ENCODE results near the gene PLCB4. TPM values are rescaled to one million over a fixed set of nuclear protein-coding genes. Genes with fewer than 3 reads are reported as not detected.

Gene PLCB4
- polyA plus RNA-seq, 1 donor (not counting 4 experiments of a cell fraction or from before 2014, with no cell fraction given): 4.1 TPM

- no peak for TF ChIP-seq CTCF (optimal IDR thresholded peaks at IDR 0.05 in 1 of 3, IDR thresholded peaks at IDR 0.05 in 1 of 3, conservative IDR thresholded peaks at IDR 0.05 in 1 of 3; ENCODE audit: extremely low read depth in 1 of 3, insufficient read depth in 2 of 3, low read length in 3 of 3)
- no peak for TF ChIP-seq EZH2 (IDR thresholded peaks at IDR 0.05; ENCODE audit: low read length)
- Histone ChIP-seq H2AFZ (ENCODE audit: control insufficient read depth, low read length) (no peak overlapping the region), H3K4me1 (ENCODE audit: control insufficient read depth, extremely low read depth, insufficient read depth, low read length) (no peaks in the 10 kb centered on the region), H3K79me2 (ENCODE audit: control insufficient read depth, insufficient read depth, low read length) (no peaks in the 10 kb centered on the region), H3K9ac (ENCODE audit: control insufficient read depth, extremely low read depth, insufficient read depth, low read length) (no peak overlapping the region), H3K4me2 (ENCODE audit: control insufficient read depth, extremely low read depth, insufficient read depth, low read depth, low read length) (no peak overlapping the region), H3K27me3 (ENCODE audit: control insufficient read depth, extremely low read depth, insufficient read depth, low read length) (no peaks in the 10 kb centered on the region), H3K9me3 (ENCODE audit: control insufficient read depth, low read depth, low read length) (no peaks in the 10 kb centered on the region), H3K9me1 (ENCODE audit: control insufficient read depth, extremely low read depth, insufficient read depth, low read length) (no peaks in the 10 kb centered on the region), H3K36me3 (ENCODE audit: control insufficient read depth in 2 of 2, extremely low read depth in 1 of 2, insufficient read depth in 2 of 2, low read length in 2 of 2) (no peaks in the 10 kb centered on the region), H3K4me3 (ENCODE audit: control insufficient read depth in 2 of 3, extremely low read depth in 1 of 3, insufficient read depth in 2 of 3, low read depth in 1 of 3, low read length in 3 of 3) (no peak overlapping the region), H3K27ac (ENCODE audit: control insufficient read depth, insufficient read depth, low read length) (no peak overlapping the region), H4K20me1 (ENCODE audit: control insufficient read depth, extremely low read depth, insufficient read depth, low read length) (no peaks in the 10 kb centered on the region)
- dilution Hi-C loops (cut with MboI; ENCODE audit: extremely low pct_ligation_motif_present, low sequenced_read_pairs): no loop called here
- FAIRE-seq (no peak), DNase-seq (ENCODE audit: low read depth, low spot score) (no peak)
Measured at GRCh38 chr20:9389346-9389745, 320.5 kb downstream of the PLCB4 start.

- Histone ChIP-seq H3K4me3 (ENCODE audit: control insufficient read depth in 2 of 3, extremely low read depth in 1 of 3, insufficient read depth in 2 of 3, low read depth in 1 of 3, low read length in 3 of 3) (no peak overlapping the region), H3K9ac (ENCODE audit: control insufficient read depth, extremely low read depth, insufficient read depth, low read length) (no peak overlapping the region), H3K9me3 (ENCODE audit: control insufficient read depth, low read depth, low read length) (no peaks in the 10 kb centered on the region), H3K79me2 (ENCODE audit: control insufficient read depth, insufficient read depth, low read length) (no peaks in the 10 kb centered on the region), H3K4me1 (ENCODE audit: control insufficient read depth, extremely low read depth, insufficient read depth, low read length) (no peaks in the 10 kb centered on the region), H3K9me1 (ENCODE audit: control insufficient read depth, extremely low read depth, insufficient read depth, low read length) (no peaks in the 10 kb centered on the region), H4K20me1 (ENCODE audit: control insufficient read depth, extremely low read depth, insufficient read depth, low read length) (no peaks in the 10 kb centered on the region), H3K27me3 (ENCODE audit: control insufficient read depth, extremely low read depth, insufficient read depth, low read length) (no peaks in the 10 kb centered on the region), H3K4me2 (ENCODE audit: control insufficient read depth, extremely low read depth, insufficient read depth, low read depth, low read length) (no peak overlapping the region), H2AFZ (ENCODE audit: control insufficient read depth, low read length) (no peak overlapping the region), H3K27ac (ENCODE audit: control insufficient read depth, insufficient read depth, low read length) (no peak overlapping the region), H3K36me3 (ENCODE audit: control insufficient read depth in 2 of 2, extremely low read depth in 1 of 2, insufficient read depth in 2 of 2, low read length in 2 of 2) (no peaks in the 10 kb centered on the region)
- FAIRE-seq: no peak
- TF ChIP-seq CTCF (optimal IDR thresholded peaks at IDR 0.05 in 1 of 3, IDR thresholded peaks at IDR 0.05 in 1 of 3, conservative IDR thresholded peaks at IDR 0.05 in 1 of 3; ENCODE audit: extremely low read depth in 1 of 3, insufficient read depth in 2 of 3, low read length in 3 of 3) (no peak), EZH2 (IDR thresholded peaks at IDR 0.05; ENCODE audit: low read length) (no peak)
- dilution Hi-C loops (cut with MboI; ENCODE audit: extremely low pct_ligation_motif_present, low sequenced_read_pairs): no loop called here
- DNase-seq (ENCODE audit: low read depth, low spot score): no peak
Measured at GRCh38 chr20:9390441-9390840, 321.6 kb downstream of the PLCB4 start.
